Duodenal mucosa (tissue), 2 donors: ENCODE data around the gene ADRA1B.
"Not testable (repeated sequence)": the region's sequence is repeated elsewhere in the genome, so short reads cannot be mapped to it uniquely, and the experiment has no call there.

Experiments
- H3K27ac ChIP-seq: one replicate; pipeline ENCODE4 v1.7.0; 2013; ENCODE audit warnings: low read depth, low read length
- H3K27me3 ChIP-seq, 2 donors: one replicate each; pipeline ENCODE4 v1.7.0; 2013; ENCODE audit warnings: low read length in 2 of 2, control low read depth in 1 of 2; ENCODE audit not compliant: insufficient read depth in 2 of 2, control insufficient read depth in 1 of 2
- H3K36me3 ChIP-seq, 2 donors: one replicate each; pipeline ENCODE4 v1.7.0; 2013; ENCODE audit warnings: low read length in 2 of 2, control low read depth in 1 of 2; ENCODE audit not compliant: insufficient read depth in 2 of 2, control insufficient read depth in 1 of 2
- H3K4me1 ChIP-seq, 2 donors: one replicate each; pipeline ENCODE4 v1.7.0; 2013; ENCODE audit warnings: low read length in 2 of 2, control low read depth in 1 of 2; ENCODE audit not compliant: insufficient read depth in 2 of 2, control insufficient read depth in 1 of 2
- H3K4me3 ChIP-seq, 2 donors: one replicate each; pipeline ENCODE4 v1.7.0; 2013; ENCODE audit warnings: low read length in 2 of 2, low read depth in 1 of 2
- H3K9ac ChIP-seq, 2 donors: one replicate each; pipeline ENCODE4 v1.7.0; 2013; ENCODE audit warnings: low read length in 2 of 2, low read depth in 1 of 2
- H3K9me3 ChIP-seq, 2 donors: one replicate each; pipeline ENCODE4 v1.7.0; 2013; ENCODE audit warnings: low read length in 2 of 2, control low read depth in 1 of 2; ENCODE audit not compliant: control insufficient read depth in 1 of 2

ADRA1B gene

GRCh38 chr5:159995907-159996306 is 79.6 kb downstream of the ADRA1B start:
- H3K9me3 ChIP-seq = peaks cover 5 to 6% of the 10 kb centered on the region in 2 donors
- no peaks in the 10 kb centered on the region for H3K36me3 ChIP-seq
- no peak overlapping the region for H3K9ac ChIP-seq
- H3K4me3 ChIP-seq = no peak overlapping the region
- H3K27ac ChIP-seq = no peak overlapping the region
- no peaks in the 10 kb centered on the region for H3K27me3 ChIP-seq
- no peaks in the 10 kb centered on the region for H3K4me1 ChIP-seq

- no peaks in the 10 kb centered on the region for H3K36me3 ChIP-seq
- H3K4me3 ChIP-seq = no peak overlapping the region
- no peak overlapping the region for H3K9ac ChIP-seq
- no peak overlapping the region for H3K27ac ChIP-seq
- peaks cover 0 to 2% of the 10 kb centered on the region in 2 donors for H3K27me3 ChIP-seq
- H3K4me1 ChIP-seq = no peaks in the 10 kb centered on the region
- H3K9me3 ChIP-seq = no peaks in the 10 kb centered on the region
Observed at GRCh38 chr5:160001457-160001856, 85.2 kb downstream of the ADRA1B start.

GRCh38 chr5:160007514-160007913 is 91.2 kb downstream of the ADRA1B start:
- peaks cover 4 to 5% of the 10 kb centered on the region in 2 donors for H3K36me3 ChIP-seq
- H3K9ac ChIP-seq = no peak overlapping the region
- no peaks in the 10 kb centered on the region for H3K27me3 ChIP-seq
- no peak overlapping the region for H3K27ac ChIP-seq
- H3K4me3 ChIP-seq = no peak overlapping the region
- H3K4me1 ChIP-seq = peaks cover 18 to 19% of the 10 kb centered on the region in 2 donors
- H3K9me3 ChIP-seq = no peaks in the 10 kb centered on the region

GRCh38 chr5:160008529-160008876 is 92.2 kb downstream of the ADRA1B start:
- peak overlapping the region in 1 of 2 donors; percentile 99 for H3K4me3 ChIP-seq
- not testable (repeated sequence) for H3K27ac ChIP-seq, H3K9me3 ChIP-seq, H3K9ac ChIP-seq, H3K27me3 ChIP-seq
- peaks cover 18 to 19% of the 10 kb centered on the region in 2 donors for H3K4me1 ChIP-seq
- peaks cover 11 to 13% of the 10 kb centered on the region in 2 donors for H3K36me3 ChIP-seq

GRCh38 chr5:160008877-160009590 is 92.8 kb downstream of the ADRA1B start, which contains the start of gene TTC1:
TTC1 (plus strand) TSS chr5:160009139; CDS start chr5:160010529, 1,390 bp downstream.
- Histone ChIP-seq H3K27ac (peak within 1 kb of the TSS; percentile 79), H3K4me1 (peaks cover 18 to 19% of the 10 kb centered on the region in 2 donors), H3K27me3 (no peaks in the 10 kb centered on the region), H3K9ac (peak within 1 kb of the TSS; percentile 95 to 99), H3K9me3 (no peaks in the 10 kb centered on the region), H3K4me3 (peak within 1 kb of the TSS; percentile 99 to 100), H3K36me3 (peaks cover 11 to 14% of the 10 kb centered on the region in 2 donors)

- H3K36me3 ChIP-seq = peaks cover 11 to 15% of the 10 kb centered on the region in 2 donors
- H3K9ac ChIP-seq = peak overlapping the region; percentile 95 to 99
- H3K27ac ChIP-seq = no peak overlapping the region
- peaks cover 18 to 19% of the 10 kb centered on the region in 2 donors for H3K4me1 ChIP-seq
- no peaks in the 10 kb centered on the region for H3K9me3 ChIP-seq
- peak overlapping the region; percentile 99 to 100 for H3K4me3 ChIP-seq
- H3K27me3 ChIP-seq = no peaks in the 10 kb centered on the region
Observed at GRCh38 chr5:160009591-160009989, 93.3 kb downstream of the ADRA1B start.

- Histone ChIP-seq H3K4me3 (no peak overlapping the region), H3K9ac (no peak overlapping the region), H3K27ac (no peak overlapping the region), H3K4me1 (peaks cover 18 to 19% of the 10 kb centered on the region in 2 donors), H3K27me3 (no peaks in the 10 kb centered on the region), H3K36me3 (peaks cover 11 to 26% of the 10 kb centered on the region in 2 donors), H3K9me3 (no peaks in the 10 kb centered on the region)
Observed at GRCh38 chr5:160011471-160011870, 95.2 kb downstream of the ADRA1B start.

- peaks cover 11 to 36% of the 10 kb centered on the region in 2 donors for H3K36me3 ChIP-seq
- peaks cover 18 to 19% of the 10 kb centered on the region in 2 donors for H3K4me1 ChIP-seq
- H3K27me3 ChIP-seq, H3K9ac ChIP-seq, H3K27ac ChIP-seq, H3K4me3 ChIP-seq, H3K9me3 ChIP-seq: not testable (repeated sequence)
Observed at GRCh38 chr5:160014197-160014596, 97.9 kb downstream of the ADRA1B start.

- Histone ChIP-seq H3K4me1 (peaks cover 7 to 10% of the 10 kb centered on the region in 2 donors), H3K9ac (no peak overlapping the region), H3K9me3 (no peaks in the 10 kb centered on the region), H3K27ac (no peak overlapping the region), H3K36me3 (peaks cover 0 to 26% of the 10 kb centered on the region in 2 donors), H3K27me3 (no peaks in the 10 kb centered on the region), H3K4me3 (no peak overlapping the region)
Observed at GRCh38 chr5:160018945-160019625, 102.8 kb downstream of the ADRA1B start.

- H3K27me3 ChIP-seq = no peaks in the 10 kb centered on the region
- peaks cover 7 to 10% of the 10 kb centered on the region in 2 donors for H3K4me1 ChIP-seq
- H3K9ac ChIP-seq = no peak overlapping the region
- H3K36me3 ChIP-seq = peaks cover 0 to 19% of the 10 kb centered on the region in 2 donors
- H3K27ac ChIP-seq = no peak overlapping the region
- no peak overlapping the region for H3K4me3 ChIP-seq
- H3K9me3 ChIP-seq = no peaks in the 10 kb centered on the region
Observed at GRCh38 chr5:160020266-160020770, 104.0 kb downstream of the ADRA1B start.
